Ishikawa (cell line): ENCODE data around the gene ING5.

Source experiments
- EP300 ChIP-seq: IDR thresholded peaks from 2 replicates; pipeline ENCODE4 v1.6.1; 2012; ENCODE audit warnings: borderline replicate concordance
- FOXM1 ChIP-seq: IDR thresholded peaks from 2 replicates; pipeline ENCODE4 v1.6.1; 2012; ENCODE audit warnings: low read depth, borderline replicate concordance
- TAF1 ChIP-seq: IDR thresholded peaks from 2 replicates; pipeline ENCODE4 v1.6.1; 2012; ENCODE audit warnings: low read depth, mild to moderate bottlenecking
- TF ChIP-seq, protein P1 (sequence below): IDR thresholded peaks from 2 replicates; pipeline ENCODE4 v1.6.1; 2012

DNA sequence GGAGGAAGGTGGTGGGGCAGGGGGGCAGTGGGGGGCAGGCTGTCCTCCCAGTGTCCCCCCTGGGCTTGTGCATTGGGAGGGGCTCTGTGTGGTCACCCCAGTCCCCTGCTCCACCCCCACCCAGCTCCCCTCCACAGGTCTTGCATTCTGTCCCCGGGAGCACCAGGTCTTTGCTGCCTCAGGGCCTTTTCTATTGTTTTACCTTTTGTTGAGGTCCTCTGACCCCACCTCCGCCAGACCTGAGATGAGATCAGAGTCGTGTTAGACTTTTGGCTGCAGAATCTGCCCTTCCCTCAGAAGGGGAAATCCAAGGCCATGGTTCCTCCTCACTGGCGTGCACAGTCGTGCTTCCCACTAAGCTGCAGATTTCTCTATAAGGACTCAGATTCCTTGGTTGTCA, 43.5 kb upstream of the ING5 start:
- TF ChIP-seq, protein P1, sequence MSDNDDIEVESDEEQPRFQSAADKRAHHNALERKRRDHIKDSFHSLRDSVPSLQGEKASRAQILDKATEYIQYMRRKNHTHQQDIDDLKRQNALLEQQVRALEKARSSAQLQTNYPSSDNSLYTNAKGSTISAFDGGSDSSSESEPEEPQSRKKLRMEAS: no peak
- no peak for TF ChIP-seq EP300
- no peak for TF ChIP-seq FOXM1
- TF ChIP-seq TAF1: no peak
